Measurements from ENCODE around the gene SLC25A47.

GRCh38 chr14:100364403-100364802, 41.3 kb downstream of the SLC25A47 start:
- TF ChIP-seq, protein P1, sequence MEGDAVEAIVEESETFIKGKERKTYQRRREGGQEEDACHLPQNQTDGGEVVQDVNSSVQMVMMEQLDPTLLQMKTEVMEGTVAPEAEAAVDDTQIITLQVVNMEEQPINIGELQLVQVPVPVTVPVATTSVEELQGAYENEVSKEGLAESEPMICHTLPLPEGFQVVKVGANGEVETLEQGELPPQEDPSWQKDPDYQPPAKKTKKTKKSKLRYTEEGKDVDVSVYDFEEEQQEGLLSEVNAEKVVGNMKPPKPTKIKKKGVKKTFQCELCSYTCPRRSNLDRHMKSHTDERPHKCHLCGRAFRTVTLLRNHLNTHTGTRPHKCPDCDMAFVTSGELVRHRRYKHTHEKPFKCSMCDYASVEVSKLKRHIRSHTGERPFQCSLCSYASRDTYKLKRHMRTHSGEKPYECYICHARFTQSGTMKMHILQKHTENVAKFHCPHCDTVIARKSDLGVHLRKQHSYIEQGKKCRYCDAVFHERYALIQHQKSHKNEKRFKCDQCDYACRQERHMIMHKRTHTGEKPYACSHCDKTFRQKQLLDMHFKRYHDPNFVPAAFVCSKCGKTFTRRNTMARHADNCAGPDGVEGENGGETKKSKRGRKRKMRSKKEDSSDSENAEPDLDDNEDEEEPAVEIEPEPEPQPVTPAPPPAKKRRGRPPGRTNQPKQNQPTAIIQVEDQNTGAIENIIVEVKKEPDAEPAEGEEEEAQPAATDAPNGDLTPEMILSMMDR (IDR thresholded peaks at IDR 0.05) = no peak
- TF ChIP-seq POLR2A (IDR thresholded peaks at IDR 0.05) = no peak

Measured in breast epithelium (tissue), 3 donors.